ENCODE data around the gene SMYD3.
"Not testable (repeated sequence)": the region's sequence is repeated elsewhere in the genome, so short reads cannot be mapped to it uniquely, and the experiment has no call there.

SMYD3 gene

DNA sequence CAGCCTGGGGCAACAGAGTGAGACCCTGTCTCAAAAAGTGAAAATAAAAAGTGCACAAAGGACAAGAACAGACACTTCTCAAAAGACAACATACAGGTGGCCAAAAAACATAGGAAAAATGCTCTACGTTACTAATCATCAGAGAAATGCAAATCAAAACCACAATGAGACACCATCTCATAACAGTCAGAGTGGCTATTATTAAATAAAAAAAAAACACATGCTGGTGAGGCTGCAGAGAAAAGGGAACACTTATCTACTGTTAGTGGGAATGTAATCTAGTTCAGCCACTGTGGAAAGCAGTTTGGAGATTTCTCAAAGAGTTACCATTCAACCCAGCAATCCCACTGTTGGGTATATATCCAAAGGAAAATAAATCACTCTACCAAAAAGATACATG, 173.2 kb downstream of the SMYD3 start:
- no peak overlapping the region for H3K27ac Mint-ChIP-seq
- H3K36me3 Mint-ChIP-seq: peaks cover 47% of the 10 kb centered on the region
- H3K4me3 Mint-ChIP-seq: no peak overlapping the region
- H3K27me3 Mint-ChIP-seq: no peaks in the 10 kb centered on the region
- H3K4me1 Mint-ChIP-seq: peaks cover 30% of the 10 kb centered on the region
- peaks cover 14% of the 10 kb centered on the region for H3K9me3 Mint-ChIP-seq

DNA sequence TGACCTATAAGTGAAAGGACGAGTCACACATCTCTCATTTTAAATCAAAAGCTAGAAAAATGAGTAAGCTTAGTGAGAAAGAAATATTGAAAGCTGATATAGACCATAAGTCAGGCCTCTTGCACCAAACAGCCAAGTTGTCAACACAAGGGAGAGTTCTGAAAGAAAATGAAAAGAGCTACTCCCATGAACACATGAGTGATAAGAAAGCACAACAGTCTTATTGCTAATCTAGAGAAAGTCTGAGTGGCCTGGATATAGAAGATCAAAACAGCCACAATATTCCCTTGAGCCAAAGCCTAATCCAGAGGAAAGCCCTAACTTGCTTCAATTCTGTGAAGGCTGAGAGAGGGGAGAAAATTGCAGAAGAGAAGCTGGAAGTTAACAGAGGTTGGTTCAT, 175.0 kb downstream of the SMYD3 start:
- H3K27ac Mint-ChIP-seq: peak overlapping the region; percentile 91
- H3K36me3 Mint-ChIP-seq: peaks cover 54% of the 10 kb centered on the region
- peak overlapping the region; percentile 28 for H3K4me3 Mint-ChIP-seq

DNA sequence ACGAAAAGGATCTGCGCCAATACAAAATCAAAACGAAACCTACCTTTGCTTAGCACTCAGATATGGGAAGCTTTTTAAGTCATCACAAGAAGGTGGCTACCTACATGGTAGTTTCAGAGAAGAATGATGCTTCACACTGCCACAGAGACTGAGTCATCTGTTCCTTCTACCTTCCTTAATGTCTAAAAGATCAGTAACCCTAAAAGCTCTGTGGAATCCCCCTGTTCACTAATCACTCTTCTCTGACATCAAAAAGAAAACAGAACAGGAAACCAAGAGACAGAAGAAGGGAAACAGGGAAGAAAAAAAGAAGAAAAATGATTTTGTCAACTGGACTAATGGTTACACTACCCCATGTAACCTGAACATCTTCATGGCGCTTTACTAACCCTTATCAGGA, 177.2 kb downstream of the SMYD3 start:
- Mint-ChIP-seq H3K9me3 (peaks cover 14% of the 10 kb centered on the region), H3K27me3 (no peaks in the 10 kb centered on the region), H3K27ac (peak overlapping the region; percentile 91), H3K4me3 (peak overlapping the region; percentile 70), H3K4me1 (peaks cover 22% of the 10 kb centered on the region), H3K36me3 (peaks cover 52% of the 10 kb centered on the region)

More for the DNA sequence above, 175.0 kb downstream of the SMYD3 start:
- H3K4me1 Mint-ChIP-seq: peaks cover 22% of the 10 kb centered on the region
- peaks cover 14% of the 10 kb centered on the region for H3K9me3 Mint-ChIP-seq
- no peaks in the 10 kb centered on the region for H3K27me3 Mint-ChIP-seq

DNA sequence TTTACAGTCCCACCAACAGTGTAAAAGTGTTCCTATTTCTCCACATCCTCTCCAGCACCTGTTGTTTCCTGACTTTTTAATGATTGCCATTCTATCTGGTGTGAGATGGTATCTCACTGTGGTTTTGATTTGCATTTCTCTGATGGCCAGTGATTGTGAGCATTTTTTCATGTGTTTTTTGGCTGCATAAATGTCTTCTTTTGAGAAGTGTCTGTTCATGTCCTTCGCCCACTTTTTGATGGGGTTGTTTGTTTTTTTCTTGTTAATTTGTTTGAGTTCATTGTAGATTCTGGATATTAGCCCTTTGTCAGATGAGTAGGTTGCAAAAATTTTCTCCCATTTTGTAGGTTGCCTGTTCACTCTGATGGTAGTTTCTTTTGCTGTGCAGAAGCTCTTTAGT, 177.8 kb downstream of the SMYD3 start:
- H3K27me3 Mint-ChIP-seq, H3K4me3 Mint-ChIP-seq, H3K27ac Mint-ChIP-seq: not testable (repeated sequence)
- Mint-ChIP-seq H3K4me1 (peaks cover 22% of the 10 kb centered on the region), H3K36me3 (peaks cover 49% of the 10 kb centered on the region), H3K9me3 (peaks cover 14% of the 10 kb centered on the region)

DNA sequence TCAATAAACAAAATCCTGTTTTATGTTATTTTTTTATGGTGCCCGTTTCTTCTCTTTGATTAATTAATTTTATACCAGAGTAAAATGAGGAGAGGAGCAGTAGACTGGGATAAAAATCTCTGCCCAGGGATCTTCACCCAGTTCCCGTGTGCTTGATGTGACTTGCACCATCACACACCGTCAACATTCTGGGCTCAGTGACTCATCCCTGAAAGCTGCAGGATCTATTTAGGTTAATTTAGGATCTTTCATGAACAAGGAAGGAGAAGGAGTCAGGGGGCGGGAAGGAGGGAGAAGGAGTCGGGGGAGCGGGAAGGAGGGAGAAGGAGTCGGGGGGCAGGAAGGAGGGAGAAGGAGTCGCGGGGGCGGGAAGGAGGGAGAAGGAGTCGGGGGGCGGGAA, 182.4 kb downstream of the SMYD3 start:
- H3K4me1 Mint-ChIP-seq: peaks cover 6% of the 10 kb centered on the region
- H3K36me3 Mint-ChIP-seq: peaks cover 22% of the 10 kb centered on the region
- peaks cover 3% of the 10 kb centered on the region for H3K9me3 Mint-ChIP-seq
- H3K27ac Mint-ChIP-seq: no peak overlapping the region
- H3K27me3 Mint-ChIP-seq: no peaks in the 10 kb centered on the region
- no peak overlapping the region for H3K4me3 Mint-ChIP-seq

DNA sequence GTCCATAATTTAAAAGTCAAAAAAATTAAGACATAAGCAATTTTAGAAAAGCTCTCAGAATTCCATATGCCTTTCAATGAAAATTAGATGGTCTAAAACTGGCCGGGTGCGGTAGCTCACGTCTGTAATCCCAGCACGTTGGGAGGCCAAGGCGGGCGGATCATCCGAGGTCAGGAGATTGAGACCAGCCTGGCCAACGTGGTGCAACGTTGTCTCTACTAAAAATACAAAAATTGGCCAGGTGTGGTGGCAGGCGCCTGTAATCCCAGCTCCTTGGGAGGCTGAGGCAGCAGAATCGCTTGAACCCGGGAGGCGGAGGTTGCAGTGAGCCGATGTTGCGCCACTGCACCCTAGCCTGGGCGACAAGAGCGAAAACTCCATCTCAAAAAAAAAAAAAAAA, 183.0 kb downstream of the SMYD3 start:
- not testable (repeated sequence) for H3K9me3 Mint-ChIP-seq, H3K27me3 Mint-ChIP-seq, H3K27ac Mint-ChIP-seq, H3K4me3 Mint-ChIP-seq, H3K4me1 Mint-ChIP-seq
- peaks cover 22% of the 10 kb centered on the region for H3K36me3 Mint-ChIP-seq

DNA sequence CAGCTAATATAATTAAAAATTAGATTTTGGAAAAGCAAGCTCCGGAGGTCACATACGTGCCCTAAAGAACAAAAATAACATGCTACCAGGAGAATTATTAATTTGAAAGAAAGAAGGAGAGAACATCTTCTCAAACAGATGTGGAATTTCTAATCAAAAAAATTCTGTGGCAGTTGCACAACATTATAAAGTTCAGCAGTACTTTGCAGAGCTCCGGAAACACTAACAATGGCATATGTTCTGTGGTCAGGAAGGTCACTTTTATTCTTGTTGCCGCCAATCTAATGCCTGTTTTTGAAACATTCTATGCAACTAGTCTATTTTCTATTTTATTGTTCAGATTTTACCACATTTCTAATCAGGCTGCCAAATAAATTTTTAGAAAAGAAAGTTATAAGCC, 186.8 kb downstream of the SMYD3 start:
- H3K27me3 Mint-ChIP-seq: no peaks in the 10 kb centered on the region
- H3K9me3 Mint-ChIP-seq: no peaks in the 10 kb centered on the region
- no peak overlapping the region for H3K4me3 Mint-ChIP-seq
- peaks cover 8% of the 10 kb centered on the region for H3K4me1 Mint-ChIP-seq
- H3K36me3 Mint-ChIP-seq: peaks cover 12% of the 10 kb centered on the region
- no peak overlapping the region for H3K27ac Mint-ChIP-seq

DNA sequence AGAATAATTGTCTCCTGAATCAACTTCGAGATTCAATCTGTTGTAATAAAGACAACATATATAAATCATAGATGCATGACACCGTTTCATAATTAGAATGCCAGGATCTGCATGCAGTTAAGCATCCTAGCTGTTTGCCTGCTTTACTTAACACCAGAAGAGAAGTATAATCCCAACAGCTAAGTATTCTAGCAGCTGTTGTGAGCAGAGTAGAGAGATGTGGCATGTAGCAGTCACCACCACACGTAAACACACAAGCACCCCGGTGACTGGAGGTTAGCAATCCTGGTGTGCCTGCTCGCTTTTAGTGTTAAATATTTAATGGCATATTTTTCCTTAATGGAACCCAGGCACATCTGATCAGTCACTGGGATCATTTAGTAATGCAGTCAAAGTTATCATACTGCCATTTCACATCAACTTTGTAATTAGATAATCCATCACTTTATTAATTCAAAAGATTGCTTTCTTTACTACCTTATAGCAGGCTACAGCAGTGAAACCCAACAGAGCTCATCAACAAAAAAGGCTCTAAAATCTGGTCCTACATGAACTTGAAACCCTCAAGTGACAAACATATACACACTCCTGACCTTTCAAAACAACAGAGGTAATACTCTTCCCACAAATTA, 187.9 kb downstream of the SMYD3 start:
- peaks cover 12% of the 10 kb centered on the region for H3K36me3 Mint-ChIP-seq
- H3K27ac Mint-ChIP-seq: no peak overlapping the region
- no peaks in the 10 kb centered on the region for H3K9me3 Mint-ChIP-seq
- no peak overlapping the region for H3K4me3 Mint-ChIP-seq
- no peaks in the 10 kb centered on the region for H3K27me3 Mint-ChIP-seq
- peaks cover 8% of the 10 kb centered on the region for H3K4me1 Mint-ChIP-seq

DNA sequence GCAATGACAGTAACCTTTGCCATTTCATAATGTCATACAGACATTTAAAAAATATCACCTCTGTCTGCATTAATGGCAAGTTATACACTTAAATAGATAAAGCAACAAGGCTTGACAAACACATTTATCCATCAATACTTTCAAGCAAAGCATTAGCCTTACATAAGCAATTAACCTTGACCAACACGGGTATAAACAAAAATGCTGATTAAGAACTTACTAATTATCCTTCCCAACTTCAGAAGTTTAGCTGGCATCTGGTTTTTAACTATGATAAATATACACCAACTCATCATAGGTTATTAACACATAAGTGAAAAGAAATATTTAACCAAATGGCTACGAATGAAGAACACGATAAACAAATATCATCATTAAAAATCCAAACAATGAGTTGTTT, 188.5 kb downstream of the SMYD3 start:
- no peaks in the 10 kb centered on the region for H3K27me3 Mint-ChIP-seq
- H3K27ac Mint-ChIP-seq: no peak overlapping the region
- peaks cover 12% of the 10 kb centered on the region for H3K36me3 Mint-ChIP-seq
- H3K9me3 Mint-ChIP-seq: no peaks in the 10 kb centered on the region
- no peak overlapping the region for H3K4me3 Mint-ChIP-seq
- peaks cover 8% of the 10 kb centered on the region for H3K4me1 Mint-ChIP-seq

DNA sequence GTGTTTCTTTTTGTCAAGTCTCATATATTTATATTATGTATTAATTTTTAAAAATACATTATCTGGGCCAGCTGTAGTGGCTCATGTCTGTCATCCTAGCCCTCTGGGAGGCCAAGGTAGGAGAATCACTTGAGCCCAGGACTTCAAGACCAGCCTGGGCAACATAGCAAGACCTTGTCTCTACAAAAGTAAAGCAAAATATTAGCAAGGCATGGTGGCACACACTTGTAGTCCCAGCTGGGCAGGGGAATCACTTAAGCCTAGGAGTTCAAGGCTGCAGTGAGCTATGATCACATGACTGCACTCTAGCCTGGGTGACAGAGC, 189.1 kb downstream of the SMYD3 start:
- H3K36me3 Mint-ChIP-seq: peaks cover 12% of the 10 kb centered on the region
- H3K4me3 Mint-ChIP-seq: no peak overlapping the region
- peaks cover 8% of the 10 kb centered on the region for H3K4me1 Mint-ChIP-seq
- H3K27ac Mint-ChIP-seq: no peak overlapping the region
- no peaks in the 10 kb centered on the region for H3K9me3 Mint-ChIP-seq
- no peaks in the 10 kb centered on the region for H3K27me3 Mint-ChIP-seq

DNA sequence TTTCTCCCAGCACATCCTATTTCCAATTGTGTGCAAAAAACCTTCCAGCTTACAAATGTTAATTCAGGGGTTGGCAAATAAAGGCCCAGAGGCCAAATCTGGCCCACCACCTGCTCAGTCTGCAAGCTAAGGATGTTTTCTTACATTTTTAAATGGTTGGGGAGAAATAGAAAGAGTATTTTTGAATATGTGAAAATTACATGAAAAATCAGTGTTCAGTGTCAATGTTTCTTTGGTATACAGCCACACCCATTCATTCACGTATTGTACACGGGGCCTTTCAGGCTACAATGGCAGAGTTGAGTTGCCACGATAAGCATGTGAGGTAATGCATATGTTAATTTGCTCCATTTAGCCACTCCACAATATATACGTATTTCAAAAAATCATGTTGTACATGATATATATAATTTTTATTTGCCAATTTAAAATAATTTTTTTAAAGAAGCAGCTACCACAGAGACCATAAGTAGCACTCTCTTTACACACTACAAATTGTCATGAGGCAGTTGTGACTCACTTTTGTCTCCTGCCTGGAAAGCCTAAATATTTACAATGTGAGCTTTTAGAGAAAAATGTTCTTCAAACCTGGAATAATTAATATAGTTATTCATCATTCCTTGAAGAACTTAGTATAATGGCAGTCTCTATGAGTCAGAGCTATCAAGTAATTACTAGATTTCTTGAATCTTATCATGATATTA, 189.6 kb downstream of the SMYD3 start:
- Mint-ChIP-seq H3K36me3 (peaks cover 9% of the 10 kb centered on the region), H3K27ac (no peak overlapping the region), H3K4me1 (peaks cover 8% of the 10 kb centered on the region), H3K4me3 (no peak overlapping the region), H3K27me3 (no peaks in the 10 kb centered on the region), H3K9me3 (no peaks in the 10 kb centered on the region)

DNA sequence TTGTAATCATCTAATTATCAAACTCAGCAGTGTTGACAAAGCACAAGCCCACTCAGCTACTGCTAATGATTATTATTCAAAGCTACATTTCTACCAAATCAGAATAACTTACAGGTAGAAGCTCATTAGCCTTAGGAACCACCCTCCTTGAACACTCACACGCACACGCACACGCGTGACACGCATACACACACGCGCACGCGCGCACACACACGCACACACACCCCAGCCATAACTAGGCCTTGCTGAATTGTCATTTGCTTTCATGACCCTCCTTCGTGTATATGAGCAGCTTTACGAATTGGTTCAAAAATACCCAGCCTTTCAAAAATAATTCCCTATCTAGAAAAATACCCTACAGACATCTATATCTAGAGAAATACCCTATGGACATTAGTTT, 195.6 kb downstream of the SMYD3 start:
- Mint-ChIP-seq H3K9me3 (no peaks in the 10 kb centered on the region), H3K27me3 (no peaks in the 10 kb centered on the region), H3K27ac (no peak overlapping the region), H3K4me3 (no peak overlapping the region), H3K36me3 (peaks cover 12% of the 10 kb centered on the region), H3K4me1 (no peaks in the 10 kb centered on the region)

DNA sequence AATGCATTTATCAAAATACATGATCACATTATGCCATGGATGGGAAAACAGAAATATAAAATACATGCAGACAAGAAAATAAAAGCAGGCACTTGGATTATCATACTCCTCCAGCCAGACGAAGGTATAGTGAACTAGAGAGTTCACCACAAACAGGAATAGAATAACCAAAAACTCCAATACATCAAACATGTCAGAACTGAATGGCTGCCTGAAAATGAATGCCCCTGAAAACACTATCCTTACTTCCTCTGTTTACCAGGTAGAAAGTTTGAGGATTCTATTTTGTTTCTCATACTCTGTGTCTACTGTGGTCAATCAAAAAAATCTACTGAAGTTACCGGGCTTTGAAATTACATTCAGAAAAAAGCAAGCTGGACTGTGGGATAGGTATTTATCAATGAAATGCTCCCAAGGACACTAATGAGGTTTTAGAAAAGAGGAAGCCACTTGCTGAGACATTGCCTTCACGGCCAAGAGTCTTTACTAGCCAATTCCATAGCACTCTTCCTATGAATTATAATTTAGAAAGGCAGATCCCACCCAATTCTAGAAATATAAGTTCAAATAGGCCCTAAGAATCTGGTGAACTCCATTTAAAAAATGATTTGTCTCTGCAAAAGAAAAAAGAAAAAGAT, 197.7 kb downstream of the SMYD3 start:
- Mint-ChIP-seq H3K27me3 (no peaks in the 10 kb centered on the region), H3K9me3 (no peaks in the 10 kb centered on the region), H3K4me1 (no peaks in the 10 kb centered on the region), H3K36me3 (peaks cover 13% of the 10 kb centered on the region), H3K27ac (no peak overlapping the region), H3K4me3 (no peak overlapping the region)

DNA sequence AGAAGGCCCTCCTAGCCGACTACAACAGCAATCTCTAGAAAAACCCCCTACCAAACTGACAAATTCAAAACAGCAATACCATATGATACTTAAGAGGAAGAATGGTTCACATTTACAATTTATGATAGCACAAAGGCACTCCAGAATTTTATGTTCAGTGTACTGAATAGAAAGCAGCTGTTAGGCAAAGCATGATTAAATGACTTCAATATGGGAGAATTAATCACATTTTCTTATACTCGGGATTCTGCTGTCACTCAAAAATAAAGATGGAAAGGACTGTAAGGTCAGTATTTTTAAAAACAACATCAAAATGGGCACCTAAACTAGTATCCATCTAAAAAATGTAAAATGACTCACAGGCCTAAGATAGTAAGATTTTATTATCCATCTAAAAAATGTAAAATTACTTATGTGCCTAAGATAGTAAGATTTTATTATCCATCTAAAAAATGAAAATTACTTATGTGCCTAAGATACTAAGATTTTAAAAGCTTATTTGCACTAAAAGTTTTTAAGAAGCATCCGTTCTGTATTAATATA, 198.5 kb downstream of the SMYD3 start:
- Mint-ChIP-seq H3K9me3 (no peaks in the 10 kb centered on the region), H3K4me3 (no peak overlapping the region), H3K27me3 (no peaks in the 10 kb centered on the region), H3K36me3 (peaks cover 13% of the 10 kb centered on the region), H3K27ac (no peak overlapping the region), H3K4me1 (no peaks in the 10 kb centered on the region)

DNA sequence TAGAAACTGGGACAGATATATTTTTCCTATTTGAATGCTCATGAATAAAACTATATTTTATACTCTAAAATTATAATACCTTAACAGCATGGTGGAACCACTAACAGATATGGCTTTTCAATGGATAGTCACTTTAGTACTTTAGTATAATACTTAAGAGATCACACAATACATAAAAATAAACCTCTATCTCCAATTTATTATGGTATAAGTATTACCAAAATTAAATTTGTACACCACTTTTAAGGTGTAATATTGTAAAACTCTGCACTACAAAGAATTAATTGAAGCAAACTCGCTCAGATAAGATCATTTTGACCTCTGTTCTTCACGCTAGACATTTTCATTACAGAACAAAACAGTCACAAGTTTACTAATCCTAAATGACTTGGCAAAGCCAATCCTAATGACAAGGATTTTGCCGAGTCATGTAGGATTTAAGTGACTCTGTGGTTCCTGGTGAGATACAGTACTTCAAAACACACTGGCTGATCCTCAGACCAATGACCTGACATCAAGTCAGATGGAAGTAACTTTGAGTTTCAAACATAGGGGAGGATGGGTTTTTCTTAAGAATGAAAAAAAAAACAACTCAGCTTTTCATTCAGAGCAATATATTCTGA, 200.6 kb downstream of the SMYD3 start:
- Mint-ChIP-seq H3K36me3 (peaks cover 6% of the 10 kb centered on the region), H3K4me1 (no peaks in the 10 kb centered on the region), H3K9me3 (no peaks in the 10 kb centered on the region), H3K4me3 (no peak overlapping the region), H3K27ac (no peak overlapping the region), H3K27me3 (no peaks in the 10 kb centered on the region)
